MCF 10A (cell line): ENCODE data around the gene SNAP25. TPM values are rescaled to one million over a fixed set of nuclear protein-coding genes. Genes with fewer than 3 reads are reported as not detected.

Experiments
- BruUV-seq: library from RNA; stranded (reverse); fragments of 400-500 nt; replicated peaks from 2 replicates; lab custom pipeline; 2021; lab: Mats Ljungman, UMichigan
- CTCF ChIA-PET: fragments of 300-600 bp; sonication (Branson Sonifier 250); formaldehyde crosslinking; extraction: SDS; loops from one replicate; lab custom pipeline; 2021; ENCODE audit warnings: antibody characterized with exemption, inconsistent platforms; lab: Yijun Ruan, JAX
- POLR2A ChIA-PET: fragments of 300-600, 350-650 bp; sonication (Branson Sonifier 250); formaldehyde crosslinking; extraction: SDS; loops from one replicate; lab custom pipeline; 2020; ENCODE audit warnings: antibody characterized with exemption, inconsistent platforms; lab: Yijun Ruan, JAX
- DNase-seq: peaks from one replicate; pipeline ENCODE4 v3.0.0-alpha.2; 2018; ENCODE audit not compliant: unreplicated experiment
- H3K27ac Mint-ChIP-seq: one replicate; pipeline ENCODE4 v1.8.0; 2022; ENCODE audit warnings: mild to moderate bottlenecking, low read depth, mixed read lengths; ENCODE audit not compliant: unreplicated experiment
- H3K27me3 Mint-ChIP-seq: one replicate; pipeline ENCODE4 v1.8.0; 2022; ENCODE audit warnings: mixed read lengths; ENCODE audit not compliant: insufficient read depth, unreplicated experiment
- H3K36me3 Mint-ChIP-seq: one replicate; pipeline ENCODE4 v1.8.0; 2022; ENCODE audit warnings: mild to moderate bottlenecking, moderate library complexity, mixed read lengths; ENCODE audit not compliant: insufficient read depth, unreplicated experiment
- H3K4me1 Mint-ChIP-seq: one replicate; pipeline ENCODE4 v1.8.0; 2022; ENCODE audit warnings: mixed read lengths; ENCODE audit not compliant: insufficient read depth, unreplicated experiment
- H3K4me3 Mint-ChIP-seq: one replicate; pipeline ENCODE4 v1.8.0; 2022; ENCODE audit warnings: mild to moderate bottlenecking, moderate library complexity, mixed read lengths; ENCODE audit not compliant: unreplicated experiment
- H3K9me3 Mint-ChIP-seq: one replicate; pipeline ENCODE4 v1.8.0; 2022; ENCODE audit warnings: mixed read lengths; ENCODE audit not compliant: unreplicated experiment
- CTCF ChIP-seq: fragments of 200-600 bp; IDR thresholded peaks from one replicate; pipeline ENCODE4 v1.8.0; 2022; ENCODE audit warnings: antibody characterized with exemption, mild to moderate bottlenecking; ENCODE audit not compliant: unreplicated experiment
- intact Hi-C: fragments of 100-400 bp; cut with micrococcal nuclease; formaldehyde crosslinking; loops from 2 replicates; pipeline ENCODE4 v1.14.1; 2022
- total RNA-seq: library from RNA; stranded (reverse); gene quantifications from 2 replicates; pipeline ENCODE4 v1.2.3, GENCODE V29; 2022

The SNAP25 gene
- total RNA-seq, 1 experiment from 2014 or later: not detected

GRCh38 chr20:10338426-10339180, 120.0 kb downstream of the SNAP25 start:
- POLR2A ChIA-PET: no interaction called here
- CTCF ChIA-PET: interaction anchor here (0.7 to 1.9 kb wide), 4 partner anchors 19 to 725 kb away, joined by 3 to 7 read pairs (median 3); no protein-coding TSS in a partner anchor

GRCh38 chr20:10339609-10340008, 121.0 kb downstream of the SNAP25 start:
- POLR2A ChIA-PET: no interaction called here
- intact Hi-C loops: no loop called here
- BruUV-seq: no TSS peak
- CTCF ChIA-PET: no interaction called here
- no peaks in the 10 kb centered on the region for H3K27me3 Mint-ChIP-seq
- DNase-seq: no peak
- no peak overlapping the region for H3K4me3 Mint-ChIP-seq
- no peak overlapping the region for H3K27ac Mint-ChIP-seq
- no peak for TF ChIP-seq CTCF
- H3K9me3 Mint-ChIP-seq: no peaks in the 10 kb centered on the region
- peaks cover 6% of the 10 kb centered on the region for H3K4me1 Mint-ChIP-seq
- H3K36me3 Mint-ChIP-seq: no peaks in the 10 kb centered on the region

More at GRCh38 chr20:10338426-10339180, 120.0 kb downstream of the SNAP25 start:
- no peak overlapping the region for H3K27ac Mint-ChIP-seq
- BruUV-seq: no TSS peak
- peaks cover 6% of the 10 kb centered on the region for H3K4me1 Mint-ChIP-seq
- intact Hi-C loops: no loop called here
- no peak for TF ChIP-seq CTCF
- H3K4me3 Mint-ChIP-seq: no peak overlapping the region
- H3K36me3 Mint-ChIP-seq: no peaks in the 10 kb centered on the region
- H3K9me3 Mint-ChIP-seq: no peaks in the 10 kb centered on the region
- no peaks in the 10 kb centered on the region for H3K27me3 Mint-ChIP-seq
- DNase-seq: no peak

DNA sequence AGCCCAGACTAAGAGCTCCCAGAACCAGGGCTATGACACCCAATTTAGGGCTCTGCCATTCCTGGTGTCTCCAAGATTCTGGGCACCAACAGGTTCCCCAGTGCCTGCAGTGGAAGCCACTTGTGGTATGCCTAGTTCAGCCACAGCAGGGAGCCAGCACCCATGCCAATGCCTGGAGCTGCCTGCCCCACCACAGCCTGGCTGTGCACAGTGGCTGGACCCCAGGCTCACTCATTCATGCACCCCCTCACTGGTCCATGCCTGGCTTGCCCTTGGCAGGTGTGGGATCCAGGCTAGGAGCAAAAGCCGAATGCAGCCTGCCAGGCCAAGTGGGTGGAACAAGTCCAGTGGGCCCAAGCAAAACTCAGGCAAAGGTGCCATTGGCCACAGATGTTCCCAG, 123.5 kb downstream of the SNAP25 start:
- POLR2A ChIA-PET: no interaction called here
- no TSS peak for BruUV-seq
- TF ChIP-seq CTCF: no peak
- Mint-ChIP-seq H3K36me3 (no peaks in the 10 kb centered on the region), H3K9me3 (no peaks in the 10 kb centered on the region), H3K27ac (no peak overlapping the region), H3K4me1 (peaks cover 5% of the 10 kb centered on the region), H3K27me3 (no peaks in the 10 kb centered on the region), H3K4me3 (no peak overlapping the region)
- CTCF ChIA-PET: interaction anchor here (0.5 to 1.5 kb wide), 3 partner anchors 9 to 364 kb away, joined by 3 to 4 read pairs (median 3); no protein-coding TSS in a partner anchor
- DNase-seq: no peak
- intact Hi-C loops: no loop called here

- no peaks in the 10 kb centered on the region for H3K9me3 Mint-ChIP-seq
- H3K27me3 Mint-ChIP-seq: no peaks in the 10 kb centered on the region
- ChIA-PET CTCF (no interaction called here), POLR2A (interaction anchor here (0.8 kb wide), 1 partner anchor 15 kb away, joined by 3 read pairs; no protein-coding TSS in a partner anchor)
- no peak overlapping the region for H3K27ac Mint-ChIP-seq
- H3K4me1 Mint-ChIP-seq: no peaks in the 10 kb centered on the region
- no peak for DNase-seq
- H3K36me3 Mint-ChIP-seq: no peaks in the 10 kb centered on the region
- no peak overlapping the region for H3K4me3 Mint-ChIP-seq
- no TSS peak for BruUV-seq
- intact Hi-C loops: no loop called here
- no peak for TF ChIP-seq CTCF
Observed at GRCh38 chr20:10344953-10345352, 126.3 kb downstream of the SNAP25 start.
